K562 (cell line): ENCODE measurements around the gene RNF41. TPM values are rescaled to one million over a fixed set of nuclear protein-coding genes. Genes with fewer than 3 reads are reported as not detected.

Experiments used
- ATAC-seq: fragments of 200-7000 bp; cut with Tn5 transposase; 3 replicates; pipeline ENCODE4 v1.9.1; 2020; ENCODE audit warnings: moderate library complexity
- BruUV-seq: library from RNA; stranded (reverse); fragments of 400-500 nt; replicated peaks from 2 replicates; lab custom pipeline; 2021; lab: Mats Ljungman, UMichigan
- CTCF ChIA-PET: fragments of 300-600 bp; formaldehyde crosslinking; extraction: SDS; loops from one replicate; lab custom pipeline; 2021; ENCODE audit warnings: low intra/inter-chr PET ratio; lab: Yijun Ruan, JAX
- POLR2A ChIA-PET: fragments of 300-600, 350-650 bp; sonication (Branson Sonifier 250); formaldehyde crosslinking; extraction: SDS; loops from one replicate; lab custom pipeline; 2021; ENCODE audit warnings: antibody characterized with exemption, inconsistent platforms; lab: Yijun Ruan, JAX
- DNase-seq, 4 experiments: peaks; one replicate each; pipeline versions ENCODE4 v3.0.0 to v3.0.0-alpha.2; 2011 to 2018; ENCODE audit warnings: low spot score in 3 of 4, mixed read lengths in 3 of 4; ENCODE audit errors: extremely low read depth in 1 of 4
- FAIRE-seq: peaks from 2 replicates; lab custom pipeline; 2011; peaks lifted over from hg19 to GRCh38; lab: Jason Lieb, UNC
- H2AFZ ChIP-seq: 2 replicates; pipeline ENCODE4 v1.6.0; 2011; ENCODE audit warnings: low read depth, low read length, control low read depth, inconsistent platforms
- H3K27ac ChIP-seq: fragments of 200-600 bp; 3 replicates; pipeline ENCODE4 v1.8.0; 2011; ENCODE audit warnings: low read depth, mild to moderate bottlenecking, control low read depth, inconsistent platforms, low read length, moderate library complexity, mixed read lengths; ENCODE audit errors: extremely low read depth
- H3K27me3 ChIP-seq, 2 experiments: fragments of 300-600 bp in 1 of 2; 2 replicates in 1 of 2; 3 replicates in 1 of 2; pipeline versions ENCODE4 v1.6.0 to v1.8.0; 2011; ENCODE audit warnings: inconsistent platforms in 2 of 2, low read length in 2 of 2, mild to moderate bottlenecking in 1 of 2, mixed read lengths in 1 of 2, moderate library complexity in 1 of 2; ENCODE audit not compliant: control insufficient read depth in 2 of 2, insufficient read depth in 2 of 2
- H3K36me3 ChIP-seq: fragments of 300-600 bp; 3 replicates; pipeline ENCODE4 v1.8.0; 2011; ENCODE audit warnings: mild to moderate bottlenecking, low read length, inconsistent platforms; ENCODE audit not compliant: control insufficient read depth, insufficient read depth
- H3K4me1 ChIP-seq, 2 experiments: fragments of 200-600 bp in 1 of 2; replicated peaks in 1 of 2; 2 replicates in 1 of 2; 3 replicates in 1 of 2; pipeline versions ENCODE4 v1.5.1 to v1.8.0; 2011; ENCODE audit warnings: inconsistent platforms in 2 of 2, low read length in 2 of 2, mild to moderate bottlenecking in 1 of 2, mixed read lengths in 1 of 2, moderate library complexity in 1 of 2; ENCODE audit not compliant: control insufficient read depth in 2 of 2, insufficient read depth in 2 of 2
- H3K4me2 ChIP-seq: 2 replicates; pipeline ENCODE4 v1.6.1; 2011; ENCODE audit warnings: low read length, control low read depth, inconsistent platforms, mixed read lengths; ENCODE audit not compliant: insufficient read depth
- H3K4me3 ChIP-seq: fragments of 200-600 bp; sonication (generic), shearing (Covaris generic); 2 replicates; pipeline ENCODE4 v1.5.1; 2016; ENCODE audit warnings: control low read depth, inconsistent platforms
- H3K79me2 ChIP-seq: fragments of 200-600 bp; 3 replicates; pipeline ENCODE4 v1.8.0; 2011; ENCODE audit warnings: low read length, inconsistent platforms; ENCODE audit not compliant: control insufficient read depth, insufficient read depth
- H3K9ac ChIP-seq, 2 experiments: 2 replicates each; pipeline versions ENCODE4 v1.6.0 to v1.6.1; 2011; ENCODE audit warnings: low read depth in 2 of 2, low read length in 2 of 2, control low read depth in 1 of 2, inconsistent platforms in 1 of 2, mild to moderate bottlenecking in 1 of 2, mixed read lengths in 1 of 2; ENCODE audit not compliant: insufficient read depth in 1 of 2
- H3K9me1 ChIP-seq: one replicate; pipeline ENCODE4 v1.6.0; 2011; ENCODE audit warnings: inconsistent platforms, mild to moderate bottlenecking, low read length, moderate library complexity; ENCODE audit not compliant: control insufficient read depth, insufficient read depth
- H3K9me3 ChIP-seq: replicated peaks from 2 replicates; pipeline ENCODE4 v1.5.1; 2011; ENCODE audit warnings: low read depth, low read length, inconsistent platforms; ENCODE audit not compliant: control insufficient read depth, insufficient read depth
- H4K20me1 ChIP-seq: replicated peaks from 2 replicates; pipeline ENCODE4 v1.6.1; 2011; ENCODE audit warnings: low read length, inconsistent platforms, mixed read lengths; ENCODE audit not compliant: control insufficient read depth, insufficient read depth
- POLR2A ChIP-seq: fragments of 450-650 bp; conservative IDR thresholded peaks from 2 replicates; pipeline ENCODE4 v1.6.1; 2016
- ZNF124 ChIP-seq: sonication (generic); formaldehyde crosslinking; IDR thresholded peaks from 2 replicates; pipeline ENCODE4 v1.8.1; 2022; ENCODE audit warnings: missing genetic modification reagents
- ZSCAN29 ChIP-seq: fragments of 450-650 bp; IDR thresholded peaks from 2 replicates; pipeline ENCODE4 v1.6.1; 2017
- WGBS: fragments of 100-300 bp; shearing (Covaris generic); methylation state at CpG from one replicate; pipeline ENCODE4 v1.1.6; 2016; ENCODE audit warnings: low coverage, mixed read lengths; ENCODE audit not compliant: insufficient coverage; ENCODE audit errors: missing lambda C conversion rate; 5-methylcytosine and 5-hydroxymethylcytosine counted together
- in situ Hi-C: fragments of 300-500 bp; cut with MboI; formaldehyde crosslinking; loops from 4 replicates; pipeline ENCODE4 v1.15.0; 2018; ENCODE audit warnings: inconsistent platforms, mixed read lengths
- intact Hi-C: fragments of 100-400 bp; cut with micrococcal nuclease; formaldehyde crosslinking; loops from 2 replicates; pipeline ENCODE4 v1.14.2; 2022
- polyA plus RNA-seq, 8 experiments: library from polyadenylated mRNA; depleted of rRNA in 4 of 8; stranded (reverse) in 5 of 8; unstranded in 3 of 8; fragments of >200 nt; fragmentation: Nextera tagmentation in 2 of 8; fragmentation: Illumina TruSeq in 1 of 8; extraction: Ambion mirVana in 2 of 8; extraction: Trizol in 1 of 8; gene quantifications; 2 replicates each; pipeline versions ENCODE4 v1.2.1 to v1.2.3, GENCODE V29; 2011 to 2014; ENCODE audit warnings: inconsistent platforms in 1 of 8, missing spikeins in 1 of 8
- total RNA-seq, 7 experiments: library from RNA; depleted of rRNA in 6 of 7; stranded (reverse); fragments of >200 nt in 6 of 7; fragmentation: Illumina TruSeq in 2 of 7; extraction: Trizol in 2 of 7; gene quantifications; 2 replicates each; pipeline versions ENCODE4 v1.2.1 to v1.2.3, GENCODE V29; 2011 to 2021; ENCODE audit warnings: low replicate concordance in 1 of 7
- TF ChIP-seq, protein P1 (sequence below): fragments of 250-450 bp; sonication (Bioruptor Pico); IDR thresholded peaks from 2 replicates; pipeline ENCODE4 v1.4.0; 2020

The RNF41 gene
- total and polyA plus RNA-seq, 9 of the 15 experiments (the other 6 are each of a cell fraction or from before 2014, with no cell fraction given), result 28.2 to 46.8 (median 33.8) TPM

- H3K4me2 ChIP-seq, result peak overlapping the region; percentile 91
- BruUV-seq, result no TSS peak
- in situ Hi-C loops (no loop called here), intact Hi-C loops (loop anchor here (5.0 kb wide), 1 partner anchor 38 kb away; the partner anchor contains the start of genes RPL41 and ZC3H10)
- DNase-seq (no peak), ATAC-seq (no peak), FAIRE-seq (no peak)
- peaks cover 2% of the 10 kb centered on the region for H3K9me1 ChIP-seq
- peak overlapping the region; percentile 53 to 55; a peak in 2 of 4 replicates for H3K9ac ChIP-seq
- no peak overlapping the region for H3K4me3 ChIP-seq
- ChIA-PET CTCF (no interaction called here), POLR2A (interaction anchor here (0.7 to 3.2 kb wide), 10 partner anchors 8 to 37 kb away, joined by 3 to 16 read pairs (median 4); partner anchors contain the start of genes SMARCC2 and ZC3H10)
- H3K36me3 ChIP-seq, result peaks cover 28% of the 10 kb centered on the region
- no peaks in the 10 kb centered on the region for H3K27me3 ChIP-seq
- no peaks in the 10 kb centered on the region for H3K9me3 ChIP-seq
- no peak overlapping the region for H2AFZ ChIP-seq
- 74% methylated on average over 5 of the region's 5 CpGs for WGBS
- peaks cover 50% of the 10 kb centered on the region for H3K79me2 ChIP-seq
- peak overlapping the region; percentile 74 for H3K27ac ChIP-seq
- TF ChIP-seq, protein P1, sequence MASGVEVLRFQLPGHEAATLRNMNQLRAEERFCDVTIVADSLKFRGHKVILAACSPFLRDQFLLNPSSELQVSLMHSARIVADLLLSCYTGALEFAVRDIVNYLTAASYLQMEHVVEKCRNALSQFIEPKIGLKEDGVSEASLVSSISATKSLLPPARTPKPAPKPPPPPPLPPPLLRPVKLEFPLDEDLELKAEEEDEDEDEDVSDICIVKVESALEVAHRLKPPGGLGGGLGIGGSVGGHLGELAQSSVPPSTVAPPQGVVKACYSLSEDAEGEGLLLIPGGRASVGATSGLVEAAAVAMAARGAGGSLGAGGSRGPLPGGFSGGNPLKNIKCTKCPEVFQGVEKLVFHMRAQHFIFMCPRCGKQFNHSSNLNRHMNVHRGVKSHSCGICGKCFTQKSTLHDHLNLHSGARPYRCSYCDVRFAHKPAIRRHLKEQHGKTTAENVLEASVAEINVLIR (CRISPR knock-in tag), result no peak
- TF ChIP-seq ZSCAN29 (peak; percentile 53; the same call in 1 of the 2 replicates), POLR2A (no peak), ZNF124 (CRISPR knock-in tag) (no peak)
- H4K20me1 ChIP-seq, result peaks cover 9% of the 10 kb centered on the region; the same call in 1 of the 2 replicates
- H3K4me1 ChIP-seq, result peaks cover 44 to 45% of the 10 kb centered on the region in 2 experiments; a peak in 4 of 5 replicates
Observed at GRCh38 chr12:56154818-56155217, 66.9 kb downstream of the RNF41 start.
